ENCODE results near the gene NOB1. TPM values are rescaled to one million over a fixed set of nuclear protein-coding genes. Genes with fewer than 3 reads are reported as not detected.

Gene NOB1
- total and polyA plus RNA-seq, 2 experiments from 2014 or later, result 41.4 to 56.6 TPM

DNA sequence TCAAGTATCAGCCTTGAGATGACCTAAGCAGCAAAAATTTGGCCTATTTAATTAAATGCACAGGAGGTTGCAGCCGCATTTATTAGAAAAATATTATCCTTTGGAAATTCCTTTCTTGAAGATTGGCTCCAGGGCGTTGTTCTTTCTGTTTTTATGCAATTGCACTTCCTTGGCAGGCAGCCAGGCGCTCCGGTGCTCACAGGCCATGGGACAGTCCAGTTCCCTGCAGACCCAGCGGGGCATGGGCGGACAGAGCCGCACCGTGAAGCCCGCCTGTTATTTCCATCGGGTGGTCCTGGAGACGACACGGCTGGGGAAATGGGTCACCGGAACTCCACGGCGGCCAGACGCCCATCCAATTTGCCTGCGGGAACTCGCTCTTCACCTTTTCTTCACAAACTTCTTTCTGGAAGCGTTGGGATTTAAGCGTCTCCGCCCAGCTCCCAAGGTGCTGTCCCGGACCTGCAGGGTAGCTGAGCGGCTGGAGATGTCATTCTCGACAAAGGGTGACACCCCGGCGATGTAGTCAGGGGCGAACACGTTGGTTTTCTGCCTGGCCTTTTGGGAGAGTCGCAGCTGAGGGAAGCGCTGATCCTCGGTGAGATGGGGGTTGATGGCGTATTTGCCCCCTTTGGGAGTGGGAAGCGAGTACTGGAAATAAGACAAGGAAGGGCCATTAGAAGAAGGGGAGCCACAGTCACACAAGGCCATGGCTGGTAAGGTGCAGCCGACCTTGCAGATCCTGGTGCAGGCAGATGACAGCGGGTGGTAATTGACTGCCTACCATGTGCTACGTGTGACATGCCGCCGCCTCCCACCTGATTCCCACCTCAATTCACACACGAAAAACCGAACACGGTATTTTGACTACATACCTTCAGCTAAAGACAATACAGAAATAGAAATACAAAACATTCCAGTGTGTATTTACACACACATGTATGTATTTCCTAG is 12.5 kb downstream of the NOB1 start:
- Histone ChIP-seq H3K27ac (ENCODE audit: low read depth) (no peak overlapping the region), H4K20me1 (replicated peaks; ENCODE audit: insufficient read depth) (peaks cover 23% of the 10 kb centered on the region), H3K27me3 (ENCODE audit: insufficient read depth) (no peaks in the 10 kb centered on the region), H3K4me2 (no peak overlapping the region), H3K9me2 (ENCODE audit: insufficient read depth) (no peaks in the 10 kb centered on the region), H3K36me3 (ENCODE audit: insufficient read depth) (peaks cover 58% of the 10 kb centered on the region), H3K79me2 (replicated peaks; ENCODE audit: insufficient read depth) (peaks cover 7% of the 10 kb centered on the region; the same call in 1 of the 2 replicates), H2AFZ (no peak overlapping the region), H3K4me1 (ENCODE audit: insufficient read depth) (no peaks in the 10 kb centered on the region), H3K4me3 (no peak overlapping the region), H3F3A (replicated peaks; ENCODE audit: low read depth) (peaks cover 19% of the 10 kb centered on the region; the same call in 1 of the 2 replicates)
- no peaks in the 10 kb centered on the region for H3K9me3 Mint-ChIP-seq
- H3K27ac Mint-ChIP-seq, result no peak overlapping the region
- H3K27me3 Mint-ChIP-seq (ENCODE audit: insufficient read depth, low read depth, poor library complexity), result peaks cover 4% of the 10 kb centered on the region
- peaks cover 80% of the 10 kb centered on the region for H3K36me3 Mint-ChIP-seq (ENCODE audit: low read depth)
- no peak for TF ChIP-seq CTCF (conservative IDR thresholded peaks at IDR 0.05; ENCODE audit: low read depth in 2 of 2)
- TF ChIP-seq POLR2AphosphoS5 (IDR thresholded peaks at IDR 0.05; ENCODE audit: low read depth), result no peak
- H3K4me3 Mint-ChIP-seq, result no peak overlapping the region
- H3K4me1 Mint-ChIP-seq, result no peaks in the 10 kb centered on the region
- no peak for ATAC-seq
- DNase-seq (ENCODE audit: low spot score), result no peak

DNA sequence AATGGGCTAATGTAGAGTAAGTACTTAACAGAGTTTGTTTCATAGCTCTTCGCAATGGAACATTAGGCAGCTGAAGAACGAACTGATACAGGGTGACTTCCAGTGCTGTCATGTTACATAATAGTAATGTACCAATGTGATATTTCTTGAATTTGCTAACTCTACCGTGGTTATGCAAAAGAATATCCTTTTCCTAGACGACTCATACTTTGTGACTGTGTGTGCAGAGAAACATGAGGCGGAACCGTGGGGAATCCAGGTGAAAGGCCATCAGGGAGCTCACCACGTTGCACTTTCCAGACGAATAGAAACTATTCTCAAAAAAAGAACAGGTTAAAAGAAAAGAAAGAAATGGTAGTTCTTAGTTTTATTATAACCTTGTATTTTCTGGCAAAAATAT is 13.2 kb downstream of the NOB1 start:
- Mint-ChIP-seq H3K9me3 (no peaks in the 10 kb centered on the region), H3K27me3 (ENCODE audit: insufficient read depth, low read depth, poor library complexity) (peaks cover 4% of the 10 kb centered on the region), H3K4me1 (no peaks in the 10 kb centered on the region), H3K36me3 (ENCODE audit: low read depth) (peaks cover 74% of the 10 kb centered on the region), H3K27ac (no peak overlapping the region), H3K4me3 (no peak overlapping the region)
- Histone ChIP-seq H3K9me2 (ENCODE audit: insufficient read depth) (no peaks in the 10 kb centered on the region), H3K4me3 (no peak overlapping the region), H3K4me1 (ENCODE audit: insufficient read depth) (no peaks in the 10 kb centered on the region), H4K20me1 (replicated peaks; ENCODE audit: insufficient read depth) (peaks cover 20% of the 10 kb centered on the region), H2AFZ (no peak overlapping the region), H3K27me3 (ENCODE audit: insufficient read depth) (no peaks in the 10 kb centered on the region), H3K4me2 (no peak overlapping the region), H3F3A (replicated peaks; ENCODE audit: low read depth) (peaks cover 19% of the 10 kb centered on the region; the same call in 1 of the 2 replicates), H3K36me3 (ENCODE audit: insufficient read depth) (peaks cover 54% of the 10 kb centered on the region), H3K79me2 (replicated peaks; ENCODE audit: insufficient read depth) (peaks cover 7% of the 10 kb centered on the region; the same call in 1 of the 2 replicates), H3K27ac (ENCODE audit: low read depth) (no peak overlapping the region)
- DNase-seq (ENCODE audit: low spot score) (no peak), ATAC-seq (no peak)
- TF ChIP-seq JUNB (IDR thresholded peaks at IDR 0.05; ENCODE audit: unreplicated experiment), result no peak
- no peak for TF ChIP-seq ZNF114 (CRISPR knock-in tag; IDR thresholded peaks at IDR 0.05)
- no peak for TF ChIP-seq ZNF331 (CRISPR knock-in tag; IDR thresholded peaks at IDR 0.05; ENCODE audit: low read depth)
- no peak for TF ChIP-seq EZH2phosphoT487 (IDR thresholded peaks at IDR 0.05; ENCODE audit: unreplicated experiment)
- TF ChIP-seq, protein P1, sequence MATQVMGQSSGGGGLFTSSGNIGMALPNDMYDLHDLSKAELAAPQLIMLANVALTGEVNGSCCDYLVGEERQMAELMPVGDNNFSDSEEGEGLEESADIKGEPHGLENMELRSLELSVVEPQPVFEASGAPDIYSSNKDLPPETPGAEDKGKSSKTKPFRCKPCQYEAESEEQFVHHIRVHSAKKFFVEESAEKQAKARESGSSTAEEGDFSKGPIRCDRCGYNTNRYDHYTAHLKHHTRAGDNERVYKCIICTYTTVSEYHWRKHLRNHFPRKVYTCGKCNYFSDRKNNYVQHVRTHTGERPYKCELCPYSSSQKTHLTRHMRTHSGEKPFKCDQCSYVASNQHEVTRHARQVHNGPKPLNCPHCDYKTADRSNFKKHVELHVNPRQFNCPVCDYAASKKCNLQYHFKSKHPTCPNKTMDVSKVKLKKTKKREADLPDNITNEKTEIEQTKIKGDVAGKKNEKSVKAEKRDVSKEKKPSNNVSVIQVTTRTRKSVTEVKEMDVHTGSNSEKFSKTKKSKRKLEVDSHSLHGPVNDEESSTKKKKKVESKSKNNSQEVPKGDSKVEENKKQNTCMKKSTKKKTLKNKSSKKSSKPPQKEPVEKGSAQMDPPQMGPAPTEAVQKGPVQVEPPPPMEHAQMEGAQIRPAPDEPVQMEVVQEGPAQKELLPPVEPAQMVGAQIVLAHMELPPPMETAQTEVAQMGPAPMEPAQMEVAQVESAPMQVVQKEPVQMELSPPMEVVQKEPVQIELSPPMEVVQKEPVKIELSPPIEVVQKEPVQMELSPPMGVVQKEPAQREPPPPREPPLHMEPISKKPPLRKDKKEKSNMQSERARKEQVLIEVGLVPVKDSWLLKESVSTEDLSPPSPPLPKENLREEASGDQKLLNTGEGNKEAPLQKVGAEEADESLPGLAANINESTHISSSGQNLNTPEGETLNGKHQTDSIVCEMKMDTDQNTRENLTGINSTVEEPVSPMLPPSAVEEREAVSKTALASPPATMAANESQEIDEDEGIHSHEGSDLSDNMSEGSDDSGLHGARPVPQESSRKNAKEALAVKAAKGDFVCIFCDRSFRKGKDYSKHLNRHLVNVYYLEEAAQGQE (IDR thresholded peaks at IDR 0.05; ENCODE audit: unreplicated experiment), result no peak
- TF ChIP-seq EZH2 (IDR thresholded peaks at IDR 0.05; ENCODE audit: low read depth, unreplicated experiment), result no peak
- TF ChIP-seq ZNF462 (CRISPR knock-in tag; IDR thresholded peaks at IDR 0.05), result no peak
